Esophagus mucosa (tissue), 1 donor: ENCODE results near the gene POU2F1. TPM values are rescaled to one million over a fixed set of nuclear protein-coding genes. Genes with fewer than 3 reads are reported as not detected.

Experiments
- ATAC-seq: fragments of 200-7000 bp; cut with Tn5 transposase; one replicate; pipeline ENCODE4 v1.9.1; 2020
- total RNA-seq: library from RNA; stranded (reverse); gene quantifications from one replicate; pipeline ENCODE4 v1.2.4, GENCODE V29; 2023
- donor health status: DM: yes; HTN: yes; CAD: no.

Gene POU2F1
- total RNA-seq, 1 donor from 2014 or later: 9.4 TPM

GRCh38 chr1:167373398-167373797, 152.7 kb downstream of the POU2F1 start:
- no peak for ATAC-seq

DNA sequence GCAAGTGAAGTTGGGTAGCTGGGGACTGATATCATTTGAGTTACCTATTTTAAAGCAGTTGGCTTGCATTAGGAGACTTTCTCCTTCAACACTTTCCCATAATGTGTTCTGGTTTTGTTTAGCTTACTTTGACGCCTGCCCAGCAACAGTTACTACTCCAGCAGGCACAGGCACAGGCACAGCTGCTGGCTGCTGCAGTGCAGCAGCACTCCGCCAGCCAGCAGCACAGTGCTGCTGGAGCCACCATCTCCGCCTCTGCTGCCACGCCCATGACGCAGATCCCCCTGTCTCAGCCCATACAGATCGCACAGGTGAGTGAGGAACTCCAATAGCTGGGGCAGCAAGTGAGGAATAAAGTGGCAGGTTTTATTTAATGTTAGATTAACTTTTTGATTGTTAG, 153.3 kb downstream of the POU2F1 start:
- ATAC-seq: peak; percentile 94

DNA sequence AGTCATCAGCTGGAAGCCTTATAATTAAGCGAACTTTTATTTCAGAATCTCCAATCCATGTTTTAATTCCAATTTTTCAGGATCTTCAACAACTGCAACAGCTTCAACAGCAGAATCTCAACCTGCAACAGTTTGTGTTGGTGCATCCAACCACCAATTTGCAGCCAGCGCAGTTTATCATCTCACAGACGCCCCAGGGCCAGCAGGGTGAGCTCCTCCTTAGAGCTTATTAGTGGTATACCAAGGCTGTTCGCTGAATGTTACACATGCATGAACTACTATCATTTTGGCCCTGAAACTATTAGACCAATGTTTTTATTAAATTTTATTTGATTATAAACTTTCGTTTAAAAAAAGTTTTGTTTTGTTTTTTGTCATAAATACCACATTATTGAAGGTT, 155.3 kb downstream of the POU2F1 start:
- ATAC-seq: no peak

DNA sequence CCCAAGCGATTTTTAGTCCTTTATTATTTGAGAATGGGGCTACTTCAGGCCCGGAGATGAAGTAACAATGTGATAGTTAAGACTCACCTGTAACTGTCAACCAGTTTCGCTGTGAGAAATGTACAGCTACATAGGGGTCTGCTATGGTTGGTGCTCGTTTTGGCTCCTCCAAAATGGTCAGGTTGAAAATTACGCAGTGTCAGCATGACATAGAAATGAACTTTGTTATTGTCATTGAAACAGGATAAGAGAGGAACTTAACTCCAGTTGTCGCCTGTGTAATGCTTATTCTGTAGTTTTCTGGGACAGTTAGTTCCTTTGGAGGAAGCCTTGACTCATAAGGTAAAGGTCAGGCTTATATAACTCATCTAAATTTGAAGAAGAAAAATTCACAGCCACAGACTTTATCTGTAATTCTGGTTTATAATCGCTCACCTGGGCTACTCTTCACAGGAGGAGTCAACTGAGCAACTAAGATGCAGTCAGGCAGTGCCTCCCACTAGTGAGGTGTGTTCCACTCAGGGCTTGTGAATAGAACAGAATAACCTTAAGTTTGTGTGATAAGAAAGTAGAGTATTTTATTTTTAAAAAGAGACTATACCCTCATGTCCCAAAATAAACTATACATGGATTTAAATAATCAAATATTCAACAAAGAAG, 166.7 kb downstream of the POU2F1 start:
- no peak for ATAC-seq

DNA sequence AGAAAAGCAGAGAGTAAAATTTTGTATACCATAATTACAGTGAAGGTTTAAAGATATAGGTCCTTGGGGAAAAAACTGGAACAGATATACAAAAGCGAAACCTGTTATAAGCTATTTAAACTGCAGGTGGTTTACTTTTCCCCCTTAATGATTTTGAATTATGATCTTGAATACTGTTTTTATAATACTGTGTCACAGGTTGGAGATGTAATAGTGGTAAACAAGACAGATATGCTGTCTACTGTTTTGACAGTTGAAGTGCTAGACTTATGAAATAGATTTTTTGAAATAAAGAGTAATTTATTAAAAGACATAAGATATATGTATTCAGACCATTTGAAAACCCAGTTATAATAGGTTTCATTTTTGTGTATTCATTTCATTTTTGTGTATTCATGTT, 168.3 kb downstream of the POU2F1 start:
- ATAC-seq: no peak

DNA sequence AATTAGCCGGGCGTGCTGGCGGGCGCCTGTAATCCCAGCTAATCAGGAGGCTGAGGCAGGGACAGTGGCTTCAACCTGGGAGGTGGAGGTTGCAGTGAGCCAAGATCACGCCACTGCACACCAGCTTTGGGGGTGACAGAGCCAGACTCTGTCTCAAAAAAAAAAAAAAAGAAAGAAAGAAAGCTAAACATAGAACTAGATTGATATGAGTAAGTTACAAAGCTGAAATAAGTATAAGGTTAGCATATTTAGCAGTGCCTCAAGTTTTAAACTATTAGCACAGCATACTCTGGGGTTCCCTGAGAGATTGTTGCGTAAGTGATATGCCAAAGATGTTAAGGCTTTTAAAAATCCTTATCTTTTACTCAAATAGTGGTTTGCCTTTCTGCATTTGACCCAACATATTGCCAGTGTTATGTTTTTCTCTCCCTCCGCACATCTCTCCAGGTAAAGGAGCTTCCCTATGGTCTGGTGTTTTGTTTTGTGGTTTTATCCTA, 171.6 kb downstream of the POU2F1 start:
- no peak for ATAC-seq

- no peak for ATAC-seq
Measured at GRCh38 chr1:167400359-167400953, 179.8 kb downstream of the POU2F1 start.

- peak; percentile 86 for ATAC-seq
Measured at GRCh38 chr1:167401260-167401873, 180.7 kb downstream of the POU2F1 start.

DNA sequence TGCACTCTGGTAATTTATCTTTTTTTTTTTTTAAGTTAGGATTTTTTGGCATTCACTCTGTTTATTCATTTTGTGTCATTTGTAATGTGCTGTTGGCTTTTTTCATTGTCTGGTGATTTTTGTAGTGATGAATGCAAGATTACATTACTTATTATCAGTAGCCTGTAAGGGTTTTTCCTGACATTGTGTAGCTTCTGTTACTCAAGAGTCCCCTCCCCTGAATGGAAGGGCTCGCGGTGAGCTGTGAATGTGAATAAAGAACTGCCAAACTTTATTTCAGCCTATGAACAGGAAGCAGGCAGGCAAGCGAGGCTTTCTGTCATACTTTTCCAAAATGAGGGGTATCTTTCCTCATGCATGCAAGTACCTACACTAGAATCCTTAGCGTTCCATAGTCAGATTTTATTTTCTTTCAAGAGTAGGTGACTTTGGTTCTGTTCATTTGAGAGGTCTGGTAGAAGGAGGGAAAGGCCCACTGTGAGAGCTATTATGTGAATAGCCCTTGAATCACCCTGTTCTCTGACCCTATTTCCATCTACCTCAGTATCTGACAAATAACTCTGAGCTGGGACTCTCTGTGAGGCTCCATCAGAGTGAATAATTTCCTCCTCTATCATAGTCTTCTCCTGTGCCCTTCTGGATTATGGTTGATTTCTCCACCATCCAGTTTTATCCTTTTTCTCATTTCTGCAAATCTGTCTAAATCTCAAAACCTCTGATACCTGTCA, 183.6 kb downstream of the POU2F1 start:
- ATAC-seq: no peak

DNA sequence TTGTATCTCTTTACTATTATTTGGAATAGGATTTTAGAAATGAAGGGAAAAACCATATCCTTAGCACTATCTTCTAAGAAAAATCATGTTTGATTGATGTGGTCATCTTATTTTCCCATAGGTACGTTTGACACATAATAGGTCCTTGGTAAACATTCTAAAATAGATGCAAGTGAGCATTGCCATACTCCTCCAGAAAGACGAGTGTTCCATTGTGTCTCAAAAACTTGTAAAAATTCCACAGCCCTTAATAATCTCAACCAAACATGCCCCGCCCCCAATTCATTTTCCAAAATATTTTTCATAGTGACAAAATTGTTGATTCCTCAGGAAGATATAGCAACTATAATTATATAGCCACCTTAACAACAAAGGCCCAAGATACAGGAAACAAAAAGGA, 184.2 kb downstream of the POU2F1 start:
- ATAC-seq: no peak

DNA sequence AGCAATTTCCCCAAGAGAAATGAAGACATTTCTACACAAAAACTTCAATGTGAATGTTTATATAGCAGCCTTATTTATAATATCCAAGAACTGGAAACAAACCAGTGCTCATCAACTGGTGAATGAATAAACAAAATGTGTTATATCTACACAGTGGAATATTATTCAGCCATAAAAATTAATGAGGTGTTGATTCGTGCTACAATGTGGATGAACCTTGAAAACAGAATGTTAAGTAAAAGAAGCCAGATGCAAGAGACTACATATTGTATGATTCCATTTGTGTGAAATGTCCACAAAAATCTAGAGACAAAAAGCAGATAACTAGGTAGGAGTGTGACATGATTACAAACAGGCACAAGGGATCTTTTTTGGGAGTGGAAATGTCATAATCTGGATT, 187.7 kb downstream of the POU2F1 start:
- ATAC-seq: no peak

DNA sequence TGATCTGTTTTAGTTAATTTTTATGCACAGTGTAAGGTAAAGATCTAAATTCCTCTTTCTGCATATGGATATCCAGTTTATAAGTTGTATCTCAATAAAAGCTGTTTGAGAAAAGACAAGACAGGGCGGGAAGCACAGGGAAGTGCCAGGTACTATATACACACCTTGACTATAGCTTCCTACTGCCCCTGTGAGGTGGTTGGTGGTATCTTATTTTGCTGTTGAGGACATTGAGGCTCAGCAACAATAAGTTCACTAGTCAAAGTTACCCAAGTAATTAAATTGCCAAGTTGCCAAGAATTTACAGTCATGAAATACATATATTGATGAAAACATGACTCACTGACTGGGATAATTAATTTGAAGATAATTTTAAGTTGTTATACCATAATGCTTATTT, 188.5 kb downstream of the POU2F1 start:
- peak; percentile 47 for ATAC-seq

GRCh38 chr1:167412072-167412471, 191.4 kb downstream of the POU2F1 start:
- no peak for ATAC-seq

DNA sequence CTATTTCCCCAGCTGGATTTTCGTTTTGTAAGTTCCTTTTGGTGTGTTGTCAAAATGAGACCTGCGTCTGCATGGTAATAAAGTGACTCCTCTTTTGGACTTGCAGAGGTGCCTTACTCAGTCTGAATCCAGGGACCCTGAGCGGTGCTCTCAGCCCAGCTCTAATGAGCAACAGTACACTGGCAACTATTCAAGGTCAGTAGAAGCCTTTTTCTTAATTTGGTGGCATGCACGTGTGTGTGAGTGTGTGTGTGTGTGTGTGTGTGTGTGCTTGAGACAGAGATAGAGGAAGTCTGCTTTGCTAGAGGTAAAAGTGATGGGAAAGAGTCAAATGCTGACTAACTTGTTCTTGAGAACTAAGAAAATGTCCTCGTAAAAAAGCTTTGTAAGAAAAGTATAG, 192.2 kb downstream of the POU2F1 start:
- ATAC-seq: no peak

- ATAC-seq: no peak
Measured at GRCh38 chr1:167413328-167413727, 192.6 kb downstream of the POU2F1 start.

DNA sequence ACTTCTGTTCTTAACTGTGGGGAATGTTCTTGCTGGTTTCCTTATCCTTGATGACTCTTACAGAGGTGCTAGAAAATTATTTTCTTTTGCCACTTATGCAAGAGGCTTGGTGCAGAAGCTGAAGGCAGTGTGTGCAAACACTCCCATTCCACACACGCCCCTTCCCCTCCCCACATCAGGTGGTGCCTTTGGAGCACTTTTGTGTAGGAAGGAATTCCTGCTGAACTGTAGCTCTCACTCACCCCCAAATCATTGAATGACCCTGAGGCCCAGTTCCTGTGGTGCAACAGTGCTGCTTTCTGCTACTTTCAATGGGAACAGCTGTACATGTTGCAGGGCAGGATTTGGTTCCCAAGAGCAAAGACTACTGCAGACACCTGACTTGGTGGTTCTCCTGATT, 195.8 kb downstream of the POU2F1 start:
- peak; percentile 50 for ATAC-seq

DNA sequence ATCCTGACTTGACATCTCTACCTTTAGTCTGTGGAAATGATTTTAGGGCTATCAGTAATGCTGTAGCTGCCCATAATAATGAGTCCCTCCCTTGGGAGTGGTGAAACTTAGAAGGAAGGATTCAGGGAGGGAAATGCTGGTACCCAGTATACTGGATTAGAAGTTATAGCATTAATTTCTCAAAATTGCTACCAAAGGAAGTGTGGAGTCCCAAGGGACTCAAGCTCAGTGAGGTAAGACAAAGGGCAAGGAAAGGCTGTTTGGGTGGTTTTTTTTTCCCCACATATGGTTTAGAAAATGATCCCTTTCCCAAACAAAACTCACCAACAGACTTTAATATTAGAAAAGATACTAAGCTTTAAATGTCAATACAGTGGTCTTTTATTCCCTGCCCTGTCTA, 197.7 kb downstream of the POU2F1 start:
- no peak for ATAC-seq

GRCh38 chr1:167419245-167419644, 198.6 kb downstream of the POU2F1 start:
- no peak for ATAC-seq

DNA sequence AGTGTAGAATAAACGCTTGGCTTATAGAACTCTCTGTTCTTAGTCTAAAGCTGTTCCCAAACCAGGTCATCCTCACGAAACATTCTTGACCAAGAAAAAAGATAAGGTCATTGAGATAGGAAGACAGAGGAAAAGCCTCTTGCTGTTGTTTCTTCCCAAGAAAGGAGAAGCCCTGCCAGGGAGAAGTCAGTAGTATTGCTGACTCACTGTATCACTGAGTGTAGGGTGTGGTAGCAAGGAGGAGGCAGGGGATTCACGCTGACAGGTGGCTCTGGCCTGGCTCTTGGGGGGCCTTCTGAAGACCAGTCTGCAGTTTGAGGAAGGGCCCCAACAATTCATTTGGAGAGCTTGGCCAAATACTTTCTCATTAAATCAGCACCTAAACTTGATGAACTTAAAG, 199.8 kb downstream of the POU2F1 start:
- no peak for ATAC-seq

GRCh38 chr1:167423684-167424619, 203.3 kb downstream of the POU2F1 start:
- ATAC-seq: peak; percentile 87

DNA sequence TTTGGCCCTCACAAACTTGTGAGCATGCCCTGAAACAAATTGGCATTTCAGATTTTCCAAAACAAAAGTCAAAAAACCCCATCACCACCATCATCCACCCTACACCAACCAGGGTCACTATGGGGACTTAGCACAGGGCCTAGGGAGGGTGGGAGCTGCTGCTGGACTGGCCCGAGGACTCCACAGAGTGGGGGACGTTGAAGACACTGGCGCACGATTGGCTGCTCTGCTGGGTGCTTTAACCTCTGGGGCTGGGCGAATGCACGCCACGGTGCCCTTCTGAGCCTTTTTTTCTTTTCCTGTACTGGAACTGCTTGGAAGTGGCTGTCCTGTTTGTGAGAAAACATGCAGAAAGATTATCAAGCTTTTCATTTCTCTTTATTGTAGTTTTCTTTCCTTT, 204.8 kb downstream of the POU2F1 start:
- no peak for ATAC-seq

- no peak for ATAC-seq
Measured at GRCh38 chr1:167426716-167427115, 206.0 kb downstream of the POU2F1 start.
